ENCODE data around the gene FAM47E. TPM values are rescaled to one million over a fixed set of nuclear protein-coding genes. Genes with fewer than 3 reads are reported as not detected.
A peak's percentile ranks its signal among the peaks of the same experiment; 100 is the strongest.

The FAM47E gene
- total and polyA plus RNA-seq, 9 of the 15 experiments (the other 6 are each of a cell fraction or from before 2014, with no cell fraction given): 3.7 to 15.6 (median 6.4) TPM

DNA sequence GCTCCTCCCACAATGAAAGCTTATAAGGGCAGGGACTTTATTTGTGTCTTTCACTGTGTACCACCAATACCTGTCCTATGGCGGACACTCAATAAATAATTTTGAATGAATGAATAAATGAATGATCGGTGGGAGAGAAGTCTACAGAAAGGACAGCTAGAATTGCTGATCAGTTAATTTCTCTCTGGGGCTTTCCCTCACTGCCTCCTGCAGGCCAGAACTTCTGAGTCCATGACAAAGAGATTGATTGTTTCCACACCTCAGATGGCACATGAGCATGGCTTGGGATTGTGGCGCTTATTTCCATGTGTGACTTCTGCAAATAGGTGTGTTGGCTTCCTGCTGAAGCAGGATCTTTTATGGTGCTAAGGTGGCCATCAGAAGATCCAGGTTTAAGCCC, 6.3 kb downstream of the FAM47E start:
- Histone ChIP-seq H3K9me3 (replicated peaks; ENCODE audit: control insufficient read depth, insufficient read depth, low read depth, low read length) (no peaks in the 10 kb centered on the region), H3K27ac (ENCODE audit: extremely low read depth, low read depth, low read length) (no peak overlapping the region), H3K9ac (ENCODE audit: insufficient read depth in 1 of 2, low read depth in 2 of 2, low read length in 2 of 2) (no peak overlapping the region), H4K20me1 (replicated peaks; ENCODE audit: control insufficient read depth, insufficient read depth, low read length) (no peaks in the 10 kb centered on the region), H3K4me1 (replicated peaks in 1 of 2; ENCODE audit: control insufficient read depth in 2 of 2, insufficient read depth in 2 of 2, low read length in 2 of 2) (peaks cover 0 to 18% of the 10 kb centered on the region in 2 experiments; a peak in 3 of 5 replicates), H3K9me1 (ENCODE audit: control insufficient read depth, insufficient read depth, low read length) (no peaks in the 10 kb centered on the region), H2AFZ (ENCODE audit: low read depth, low read length) (no peak overlapping the region), H3K27me3 (ENCODE audit: control insufficient read depth in 2 of 2, insufficient read depth in 2 of 2, low read length in 2 of 2) (no peaks in the 10 kb centered on the region), H3K4me2 (ENCODE audit: insufficient read depth, low read length) (no peak overlapping the region), H3K79me2 (ENCODE audit: control insufficient read depth, insufficient read depth, low read length) (no peaks in the 10 kb centered on the region), H3K36me3 (ENCODE audit: control insufficient read depth, insufficient read depth, low read length) (no peaks in the 10 kb centered on the region), H3K4me3 (no peak overlapping the region)
- POLR2A ChIA-PET: no interaction called here
- intact Hi-C loops (cut with micrococcal nuclease): loop anchor here (10.0 kb wide), 1 partner anchor 117 kb away; no protein-coding TSS in a partner anchor
- WGBS (ENCODE audit: insufficient coverage, low coverage, missing lambda C conversion rate): 94% methylated on average over 3 of the region's 3 CpGs
- FAIRE-seq (no peak), ATAC-seq (no peak), DNase-seq (ENCODE audit: extremely low read depth in 1 of 4, low spot score in 3 of 4) (no peak)
- TF ChIP-seq CHD1 (IDR thresholded peaks at IDR 0.05; ENCODE audit: low read length) (no peak), ZNF316 (IDR thresholded peaks at IDR 0.05) (peak; percentile 56), MEF2A (IDR thresholded peaks at IDR 0.05; ENCODE audit: control insufficient read depth, low read depth, low read length) (no peak), EZH2 (IDR thresholded peaks at IDR 0.05; ENCODE audit: borderline replicate concordance, low read depth, low read length) (no peak), SIX5 (IDR thresholded peaks at IDR 0.05; ENCODE audit: borderline replicate concordance in 1 of 2, insufficient read depth in 1 of 2, low read depth in 1 of 2, low read length in 2 of 2) (no peak), HOMEZ (CRISPR knock-in tag; IDR thresholded peaks at IDR 0.05) (no peak)
- TF ChIP-seq, protein P1, sequence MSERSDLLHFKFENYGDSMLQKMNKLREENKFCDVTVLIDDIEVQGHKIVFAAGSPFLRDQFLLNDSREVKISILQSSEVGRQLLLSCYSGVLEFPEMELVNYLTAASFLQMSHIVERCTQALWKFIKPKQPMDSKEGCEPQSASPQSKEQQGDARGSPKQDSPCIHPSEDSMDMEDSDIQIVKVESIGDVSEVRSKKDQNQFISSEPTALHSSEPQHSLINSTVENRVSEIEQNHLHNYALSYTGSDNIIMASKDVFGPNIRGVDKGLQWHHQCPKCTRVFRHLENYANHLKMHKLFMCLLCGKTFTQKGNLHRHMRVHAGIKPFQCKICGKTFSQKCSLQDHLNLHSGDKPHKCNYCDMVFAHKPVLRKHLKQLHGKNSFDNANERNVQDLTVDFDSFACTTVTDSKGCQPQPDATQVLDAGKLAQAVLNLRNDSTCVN (CRISPR knock-in tag; IDR thresholded peaks at IDR 0.05): no peak
- TF ChIP-seq, protein P2, sequence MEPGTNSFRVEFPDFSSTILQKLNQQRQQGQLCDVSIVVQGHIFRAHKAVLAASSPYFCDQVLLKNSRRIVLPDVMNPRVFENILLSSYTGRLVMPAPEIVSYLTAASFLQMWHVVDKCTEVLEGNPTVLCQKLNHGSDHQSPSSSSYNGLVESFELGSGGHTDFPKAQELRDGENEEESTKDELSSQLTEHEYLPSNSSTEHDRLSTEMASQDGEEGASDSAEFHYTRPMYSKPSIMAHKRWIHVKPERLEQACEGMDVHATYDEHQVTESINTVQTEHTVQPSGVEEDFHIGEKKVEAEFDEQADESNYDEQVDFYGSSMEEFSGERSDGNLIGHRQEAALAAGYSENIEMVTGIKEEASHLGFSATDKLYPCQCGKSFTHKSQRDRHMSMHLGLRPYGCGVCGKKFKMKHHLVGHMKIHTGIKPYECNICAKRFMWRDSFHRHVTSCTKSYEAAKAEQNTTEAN (CRISPR knock-in tag; IDR thresholded peaks at IDR 0.05): no peak
- no TSS peak for BruUV-seq (replicated peaks)
- in situ Hi-C loops (cut with MboI): no loop called here
- CTCF ChIA-PET (ENCODE audit: low intra/inter-chr PET ratio): no interaction called here
